Mesendoderm (in vitro differentiated cells): ENCODE measurements around the gene FCRL1.

Source experiments
- DNase-seq: peaks from one replicate; pipeline ENCODE4 v3.0.0; 2013
- H2AK5ac ChIP-seq: 2 replicates; pipeline ENCODE4 v1.6.1; 2013; ENCODE audit warnings: low read length, inconsistent platforms
- H2BK120ac ChIP-seq: 2 replicates; pipeline ENCODE4 v1.6.1; 2013; ENCODE audit warnings: low read depth, mild to moderate bottlenecking, low read length, moderate library complexity, mixed read lengths
- H2BK15ac ChIP-seq: replicated peaks from 2 replicates; pipeline ENCODE4 v1.6.1; 2013; ENCODE audit warnings: low read depth, mild to moderate bottlenecking, moderate library complexity
- H2BK5ac ChIP-seq: 2 replicates; pipeline ENCODE4 v1.6.1; 2013; ENCODE audit warnings: low read length, inconsistent platforms
- H3K18ac ChIP-seq: 2 replicates; pipeline ENCODE4 v1.6.1; 2013; ENCODE audit warnings: mild to moderate bottlenecking, low read length, mixed read lengths
- H3K23ac ChIP-seq: one replicate; pipeline ENCODE4 v1.6.1; 2013; ENCODE audit warnings: low read length
- H3K27ac ChIP-seq: 2 replicates; pipeline ENCODE4 v1.5.1; 2013; ENCODE audit warnings: low read depth, mild to moderate bottlenecking, inconsistent platforms, low read length, moderate library complexity
- H3K27me3 ChIP-seq: 2 replicates; pipeline ENCODE4 v1.6.1; 2013; ENCODE audit warnings: low read length, control low read depth, mild to moderate bottlenecking, inconsistent platforms; ENCODE audit not compliant: insufficient read depth, poor library complexity
- H3K36me3 ChIP-seq: 2 replicates; pipeline ENCODE4 v1.6.1; 2013; ENCODE audit warnings: low read length, inconsistent platforms; ENCODE audit not compliant: control insufficient read depth, insufficient read depth
- H3K4ac ChIP-seq: one replicate; pipeline ENCODE4 v1.6.1; 2013; ENCODE audit warnings: low read depth, mild to moderate bottlenecking, low read length, moderate library complexity
- H3K4me1 ChIP-seq: 2 replicates; pipeline ENCODE4 v1.6.1; 2013; ENCODE audit warnings: low read depth, low read length, inconsistent platforms; ENCODE audit not compliant: control insufficient read depth
- H3K4me2 ChIP-seq: 2 replicates; pipeline ENCODE4 v1.6.1; 2013; ENCODE audit warnings: low read length
- H3K4me3 ChIP-seq: 2 replicates; pipeline ENCODE4 v1.5.1; 2013; ENCODE audit warnings: mild to moderate bottlenecking, low read length
- H3K56ac ChIP-seq: one replicate; pipeline ENCODE4 v1.6.1; 2013; ENCODE audit warnings: low read length
- H3K79me1 ChIP-seq: 2 replicates; pipeline ENCODE4 v1.6.1; 2013; ENCODE audit warnings: low read length, inconsistent platforms
- H3K79me2 ChIP-seq: 2 replicates; pipeline ENCODE4 v1.6.1; 2013; ENCODE audit warnings: mild to moderate bottlenecking, low read length; ENCODE audit not compliant: control insufficient read depth, insufficient read depth
- H3K9ac ChIP-seq: 2 replicates; pipeline ENCODE4 v1.6.1; 2013; ENCODE audit warnings: low read length, inconsistent platforms
- H4K5ac ChIP-seq: one replicate; pipeline ENCODE4 v1.6.1; 2013; ENCODE audit warnings: low read length
- H4K8ac ChIP-seq: one replicate; pipeline ENCODE4 v1.6.1; 2013; ENCODE audit warnings: low read depth, mild to moderate bottlenecking, control low read depth, low read length, moderate library complexity
- WGBS: extraction: QIAGEN DNeasy Blood & Tissue Kit; methylation state at CpG from one replicate; pipeline ENCODE4 v1.1.7; 2013; ENCODE audit warnings: low lambda C conversion rate, missing lambda C conversion rate; ENCODE audit not compliant: insufficient coverage; ENCODE audit errors: extremely low coverage; 5-methylcytosine and 5-hydroxymethylcytosine counted together

Gene FCRL1

GRCh38 chr1:157798211-157798610, 21.7 kb downstream of the FCRL1 start:
- no CpG with 5 or more reads among the region's 5 CpGs for WGBS
- Histone ChIP-seq H3K4me1 (no peaks in the 10 kb centered on the region), H2BK15ac (no peak overlapping the region)

GRCh38 chr1:157785248-157785647, 34.7 kb downstream of the FCRL1 start:
- H2BK120ac ChIP-seq = no peak overlapping the region
- H3K4ac ChIP-seq = no peak overlapping the region
- no peak overlapping the region for H3K18ac ChIP-seq
- no peaks in the 10 kb centered on the region for H3K79me2 ChIP-seq
- H3K4me3 ChIP-seq = no peak overlapping the region
- no peak overlapping the region for H2BK15ac ChIP-seq
- H3K36me3 ChIP-seq = no peaks in the 10 kb centered on the region
- WGBS = no CpG with 5 or more reads among the region's 1 CpG
- no peaks in the 10 kb centered on the region for H3K79me1 ChIP-seq
- DNase-seq = no peak
- no peaks in the 10 kb centered on the region for H3K4me1 ChIP-seq
- H2AK5ac ChIP-seq = no peak overlapping the region
- H3K23ac ChIP-seq = no peak overlapping the region
- H2BK5ac ChIP-seq = no peak overlapping the region
- H3K27ac ChIP-seq = no peak overlapping the region
- no peak overlapping the region for H4K5ac ChIP-seq
- no peaks in the 10 kb centered on the region for H3K27me3 ChIP-seq
- no peak overlapping the region for H3K4me2 ChIP-seq
- no peak overlapping the region for H3K56ac ChIP-seq
- H3K9ac ChIP-seq = no peak overlapping the region
- H4K8ac ChIP-seq = no peak overlapping the region

More at GRCh38 chr1:157798211-157798610, 21.7 kb downstream of the FCRL1 start:
- DNase-seq = no peak
- Histone ChIP-seq H4K8ac (no peak overlapping the region), H2AK5ac (no peak overlapping the region), H2BK5ac (no peak overlapping the region), H3K79me1 (no peaks in the 10 kb centered on the region), H3K27me3 (peaks cover 2% of the 10 kb centered on the region), H4K5ac (no peak overlapping the region), H3K23ac (no peak overlapping the region), H3K27ac (no peak overlapping the region), H3K79me2 (no peaks in the 10 kb centered on the region), H3K56ac (no peak overlapping the region), H2BK120ac (no peak overlapping the region), H3K4me3 (no peak overlapping the region), H3K4ac (no peak overlapping the region), H3K36me3 (no peaks in the 10 kb centered on the region), H3K9ac (no peak overlapping the region), H3K18ac (no peak overlapping the region), H3K4me2 (no peak overlapping the region)

DNA sequence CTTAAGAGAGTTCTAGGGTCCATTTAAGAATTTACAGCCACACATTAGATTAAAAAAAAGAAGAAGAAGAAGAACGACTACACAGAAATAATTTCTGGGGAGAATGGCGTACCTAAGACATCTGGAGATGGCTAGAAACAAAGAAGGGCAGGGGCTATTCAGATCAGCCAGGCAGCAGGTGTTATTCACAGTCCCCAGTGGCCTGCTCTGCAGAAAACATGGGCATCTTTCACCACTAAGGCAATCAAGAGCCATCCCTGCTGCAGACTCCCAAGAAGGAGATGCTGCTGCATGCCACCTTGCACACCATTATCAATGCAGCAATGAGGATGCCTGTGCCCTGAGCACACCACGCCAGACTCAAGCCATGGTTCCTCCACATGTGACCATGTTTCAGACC, 35.1 kb downstream of the FCRL1 start:
- Histone ChIP-seq H3K4me3 (no peak overlapping the region), H2BK120ac (no peak overlapping the region), H3K4me1 (no peaks in the 10 kb centered on the region), H3K56ac (no peak overlapping the region), H3K27me3 (no peaks in the 10 kb centered on the region), H3K36me3 (no peaks in the 10 kb centered on the region), H3K9ac (no peak overlapping the region), H3K4me2 (no peak overlapping the region), H3K79me1 (no peaks in the 10 kb centered on the region), H3K79me2 (no peaks in the 10 kb centered on the region), H4K5ac (no peak overlapping the region), H2BK5ac (no peak overlapping the region), H3K23ac (no peak overlapping the region), H2BK15ac (no peak overlapping the region), H3K4ac (no peak overlapping the region), H4K8ac (no peak overlapping the region), H3K18ac (no peak overlapping the region), H2AK5ac (no peak overlapping the region), H3K27ac (no peak overlapping the region)
- WGBS = no CpG with 5 or more reads among the region's 3 CpGs
- no peak for DNase-seq

DNA sequence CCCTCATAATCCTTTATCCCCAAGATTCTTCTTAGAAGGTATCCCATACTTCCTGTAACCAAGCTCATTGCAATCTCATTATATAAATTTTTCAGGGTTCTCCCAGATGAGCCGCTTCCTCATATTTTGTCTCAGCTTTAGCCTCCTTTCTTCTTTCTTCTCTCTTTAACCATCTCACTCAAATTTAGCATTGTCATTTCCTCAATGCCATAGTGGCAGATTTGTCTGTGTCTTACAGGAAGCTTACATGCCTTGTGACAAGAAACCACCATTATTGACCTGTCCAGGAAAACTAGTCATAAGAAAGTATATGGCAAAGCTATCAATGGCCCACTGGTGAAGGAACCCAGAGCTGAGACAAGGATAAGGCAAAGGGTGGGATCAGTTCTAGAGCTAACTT, 37.0 kb downstream of the FCRL1 start:
- Histone ChIP-seq H3K4ac (no peak overlapping the region), H3K4me2 (no peak overlapping the region), H3K56ac (no peak overlapping the region), H3K4me1 (no peaks in the 10 kb centered on the region), H4K5ac (no peak overlapping the region), H2AK5ac (no peak overlapping the region), H3K79me1 (no peaks in the 10 kb centered on the region), H3K23ac (no peak overlapping the region), H3K18ac (no peak overlapping the region), H3K36me3 (no peaks in the 10 kb centered on the region), H3K27ac (no peak overlapping the region), H2BK120ac (no peak overlapping the region), H3K9ac (no peak overlapping the region), H2BK5ac (no peak overlapping the region), H3K79me2 (no peaks in the 10 kb centered on the region), H4K8ac (no peak overlapping the region), H2BK15ac (no peak overlapping the region), H3K4me3 (no peak overlapping the region), H3K27me3 (no peaks in the 10 kb centered on the region)
- no peak for DNase-seq
- no CpG with 5 or more reads among the region's 1 CpG for WGBS

DNA sequence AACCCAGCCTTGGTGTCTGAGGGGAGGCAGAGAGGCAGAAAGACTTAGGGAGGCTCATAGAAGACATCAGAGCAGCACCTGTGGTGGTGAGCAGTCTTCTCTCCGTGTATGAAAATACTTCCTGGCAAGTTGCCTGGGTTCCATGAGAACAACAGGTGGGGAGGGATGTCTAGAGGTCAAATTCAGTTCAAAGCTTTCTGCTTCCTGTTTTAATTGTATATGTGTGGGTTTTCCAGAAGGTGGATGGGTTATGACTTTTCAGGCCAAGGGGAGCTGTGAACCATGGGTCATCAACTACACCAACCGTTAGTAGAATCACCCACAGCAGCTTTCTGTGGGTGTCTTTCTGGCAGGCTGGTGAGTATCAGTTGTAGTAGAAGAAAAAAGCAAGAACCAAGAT, 38.9 kb downstream of the FCRL1 start:
- no peak overlapping the region for H2BK120ac ChIP-seq

DNA sequence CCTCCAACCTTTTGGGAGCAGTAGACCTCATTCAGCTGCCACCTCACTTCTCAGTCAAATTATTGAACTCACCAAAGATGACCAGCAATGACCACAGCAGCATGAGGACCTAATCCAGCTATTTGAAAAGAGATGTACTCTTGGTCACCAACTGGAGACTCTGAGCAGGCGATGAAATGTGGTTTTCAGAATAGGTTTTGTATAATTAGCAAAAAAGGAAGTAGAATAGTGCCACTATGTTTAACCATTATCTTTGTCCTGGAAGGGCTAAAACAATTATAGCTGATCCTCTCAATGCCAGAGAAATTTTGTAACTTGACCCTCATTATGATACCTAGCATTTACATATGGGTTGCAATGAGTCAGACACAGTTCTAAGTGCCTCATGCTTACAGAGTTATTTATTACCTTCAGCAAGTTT, 42.9 kb downstream of the FCRL1 start, which contains the start of gene FCRL2:
Gene FCRL2, minus strand, starts transcription at position 162 of the 421 bp plus-strand sequence. Its CDS starts 59 bp downstream, at position 103.
- Histone ChIP-seq H3K4ac (no peak within 1 kb of the TSS), H3K27ac (no peak within 1 kb of the TSS), H4K8ac (no peak within 1 kb of the TSS), H4K5ac (no peak within 1 kb of the TSS), H2AK5ac (no peak within 1 kb of the TSS), H3K9ac (no peak within 1 kb of the TSS), H2BK5ac (no peak within 1 kb of the TSS), H3K27me3 (no peaks in the 10 kb centered on the region), H2BK15ac (no peak within 1 kb of the TSS), H3K79me2 (no peaks in the 10 kb centered on the region), H3K4me2 (no peak within 1 kb of the TSS), H2BK120ac (no peak within 1 kb of the TSS), H3K56ac (no peak within 1 kb of the TSS), H3K79me1 (no peaks in the 10 kb centered on the region), H3K23ac (no peak within 1 kb of the TSS), H3K36me3 (no peaks in the 10 kb centered on the region), H3K4me3 (no peak within 1 kb of the TSS), H3K4me1 (no peaks in the 10 kb centered on the region), H3K18ac (no peak within 1 kb of the TSS)
- DNase-seq = no peak
- no CpG with 5 or more reads among the region's 1 CpG for WGBS

More for the DNA sequence above, 38.9 kb downstream of the FCRL1 start:
- no peak for DNase-seq
- Histone ChIP-seq H3K4me2 (no peak overlapping the region), H2AK5ac (no peak overlapping the region), H3K4me3 (no peak overlapping the region), H3K56ac (no peak overlapping the region), H3K36me3 (no peaks in the 10 kb centered on the region), H3K4me1 (no peaks in the 10 kb centered on the region), H4K8ac (no peak overlapping the region), H3K27me3 (no peaks in the 10 kb centered on the region), H3K18ac (no peak overlapping the region), H3K79me2 (no peaks in the 10 kb centered on the region), H3K4ac (no peak overlapping the region), H3K9ac (no peak overlapping the region), H3K23ac (no peak overlapping the region), H2BK15ac (no peak overlapping the region), H3K79me1 (no peaks in the 10 kb centered on the region), H3K27ac (no peak overlapping the region), H4K5ac (no peak overlapping the region), H2BK5ac (no peak overlapping the region)
- no CpG with 5 or more reads among the region's 2 CpGs for WGBS
